Stimulated activated CD8-positive, alpha-beta memory T cell treated with anti-CD3 and anti-CD28 coated beads, Interleukin-12 subunit alpha, Interleukin-12 subunit beta, amount 100 ng/mL, for 1 hour (primary cell): Measurements from ENCODE around the gene CD300LF.

Experiments used
- DNase-seq: peaks from one replicate; pipeline ENCODE4 v3.0.0-alpha.2; 2020; ENCODE audit warnings: low read depth

CD300LF gene

GRCh38 chr17:74712756-74713155 is at the start of gene CD300LF:
CD300LF (minus strand) TSS chr17:74712923; CDS start chr17:74712866, 57 bp downstream.
- DNase-seq = no peak

- no peak for DNase-seq
Observed at GRCh38 chr17:74761931-74762330, 49.2 kb upstream of the CD300LF start.

DNA sequence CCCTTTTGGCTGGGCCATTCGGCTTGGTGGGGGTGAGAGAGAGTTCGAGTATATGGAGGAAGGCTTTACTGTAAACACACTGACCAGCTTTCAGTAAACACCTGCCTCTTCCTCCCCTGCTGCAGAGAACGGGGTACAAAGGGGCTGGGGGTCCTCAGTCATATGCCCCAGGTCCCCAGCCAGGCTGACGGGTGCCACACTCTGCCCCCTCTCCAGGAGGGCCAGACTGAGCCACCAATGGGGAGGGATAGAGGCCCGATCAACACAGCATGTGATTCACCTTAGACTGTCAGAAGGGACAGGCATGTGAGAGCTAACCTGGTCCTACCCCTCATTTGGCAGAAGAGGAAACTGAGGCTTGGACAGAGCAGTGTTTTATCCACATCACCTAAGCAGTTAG is 48.7 kb upstream of the CD300LF start:
- no peak for DNase-seq

DNA sequence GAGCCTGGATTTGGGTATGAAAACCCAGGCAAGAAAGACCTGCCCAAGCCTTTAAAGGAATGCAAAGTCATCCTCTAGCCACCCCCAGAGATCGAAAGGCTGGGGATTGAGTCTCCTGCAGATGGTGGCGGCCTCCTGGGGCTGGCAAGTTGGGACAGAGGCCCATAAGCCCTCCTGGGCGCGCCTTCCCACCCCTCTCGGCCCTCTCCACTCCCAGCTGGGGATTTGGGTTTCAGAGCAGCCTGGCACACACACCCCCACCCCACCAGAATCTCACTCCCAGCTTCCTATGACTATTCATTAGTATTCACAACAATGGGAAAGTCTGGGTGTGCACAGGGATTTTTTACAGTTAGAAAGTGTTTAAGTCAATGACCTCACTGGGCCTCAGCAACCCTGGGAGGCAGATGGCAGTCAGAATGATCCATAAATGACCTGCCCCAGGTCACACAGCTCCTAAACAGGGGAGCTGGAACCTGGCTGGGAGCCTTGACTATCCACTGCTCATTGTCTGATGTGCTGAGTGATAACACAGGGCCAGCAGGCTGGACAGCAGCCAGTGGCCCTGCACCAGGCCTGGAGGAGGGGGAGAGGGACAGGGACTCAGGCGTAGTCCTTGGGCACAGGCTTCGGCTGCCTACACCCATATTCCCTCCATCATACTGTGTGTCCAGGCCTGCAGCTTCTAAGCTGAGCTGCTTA is 47.8 kb upstream of the CD300LF start:
- DNase-seq = no peak

DNA sequence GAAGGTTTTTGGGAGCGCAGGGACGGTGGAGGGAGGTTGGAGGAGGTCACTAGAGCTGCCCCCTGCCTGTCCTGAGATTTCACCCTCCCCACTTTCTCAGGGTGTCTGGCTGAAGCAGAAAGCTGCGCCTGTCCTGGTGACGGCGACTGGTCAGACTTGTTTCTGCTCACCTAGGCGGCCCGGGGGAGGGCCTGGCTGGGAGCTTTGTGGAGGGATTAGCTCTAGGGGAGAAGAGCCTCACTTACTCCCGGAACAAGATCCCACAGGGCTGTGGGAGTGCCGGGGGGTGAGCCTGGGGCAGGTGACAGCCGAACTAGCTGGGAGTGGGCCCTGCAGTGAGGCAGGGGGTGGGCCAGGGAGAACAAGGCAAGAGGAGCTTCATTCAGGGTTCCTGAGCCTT is 47.2 kb upstream of the CD300LF start:
- no peak for DNase-seq

DNA sequence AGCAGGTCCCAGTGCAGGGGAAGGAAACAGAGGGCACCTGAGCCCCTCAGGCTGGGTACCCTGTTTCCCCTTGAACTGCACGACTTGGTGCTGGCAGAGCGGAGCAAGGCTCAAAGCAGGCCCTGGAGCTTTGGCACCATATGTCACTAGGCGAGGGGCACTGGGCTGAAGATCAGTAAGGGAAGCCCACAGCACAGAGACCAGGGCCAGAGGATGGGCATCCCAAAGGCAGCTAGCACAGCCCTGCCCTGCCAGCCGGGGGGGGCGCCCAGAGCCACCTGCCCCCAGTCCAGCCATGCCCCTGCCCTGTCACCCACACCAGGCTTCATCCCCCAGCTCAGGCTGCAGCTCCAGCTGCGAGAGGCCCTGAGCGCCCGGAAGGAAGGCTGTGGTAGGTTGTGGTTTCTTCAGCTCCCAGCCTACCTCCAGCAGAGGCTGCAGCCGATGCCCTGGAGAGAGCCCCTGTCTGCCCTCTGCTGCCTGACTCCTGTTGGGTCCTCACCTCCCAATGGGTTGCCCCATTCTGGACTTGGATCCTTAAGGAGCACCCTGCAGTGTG is 46.6 kb upstream of the CD300LF start:
- no peak for DNase-seq

DNA sequence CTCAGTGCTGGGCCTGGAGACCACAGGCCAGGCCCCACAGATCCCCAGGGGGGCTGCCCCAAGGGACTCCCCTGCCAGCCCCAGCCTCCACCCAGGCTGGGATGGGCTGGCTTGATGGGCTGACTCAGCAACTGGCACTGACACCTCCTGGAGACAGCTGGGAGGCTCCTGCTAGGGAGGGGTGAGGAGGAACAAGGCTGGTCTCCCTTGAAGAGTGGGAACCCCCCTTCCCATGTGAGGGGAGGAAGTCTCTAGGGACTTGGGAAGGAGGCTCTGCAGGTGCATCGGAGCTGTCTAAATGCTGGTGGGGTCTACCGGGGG is 46.1 kb upstream of the CD300LF start:
- no peak for DNase-seq

GRCh38 chr17:74757931-74758847 is 45.5 kb upstream of the CD300LF start:
- no peak for DNase-seq

GRCh38 chr17:74757502-74757901 is 44.8 kb upstream of the CD300LF start:
- DNase-seq = no peak

DNA sequence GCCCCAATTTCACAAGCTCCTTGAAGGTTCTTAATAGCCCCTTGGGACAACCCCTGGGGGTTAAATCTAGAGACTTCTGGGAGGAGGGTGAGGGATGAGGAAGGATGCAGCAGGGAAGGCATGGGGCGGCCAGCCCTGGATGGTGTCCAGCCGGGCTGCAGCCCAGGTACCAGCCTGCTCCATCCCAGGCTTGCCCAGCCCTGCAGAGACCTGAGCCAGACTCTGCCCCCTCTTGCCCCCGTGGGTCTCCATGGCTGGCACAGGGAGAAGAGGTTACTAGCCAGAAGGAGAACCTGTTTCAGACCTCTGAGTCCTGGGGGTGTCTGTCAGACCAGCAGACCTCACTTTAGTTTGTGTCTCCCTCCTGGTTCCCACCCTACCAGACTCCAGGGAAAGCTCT is 44.2 kb upstream of the CD300LF start:
- no peak for DNase-seq

- DNase-seq = no peak
Observed at GRCh38 chr17:74755533-74755932, 42.8 kb upstream of the CD300LF start.

GRCh38 chr17:74754832-74755231 is 42.1 kb upstream of the CD300LF start:
- no peak for DNase-seq

DNA sequence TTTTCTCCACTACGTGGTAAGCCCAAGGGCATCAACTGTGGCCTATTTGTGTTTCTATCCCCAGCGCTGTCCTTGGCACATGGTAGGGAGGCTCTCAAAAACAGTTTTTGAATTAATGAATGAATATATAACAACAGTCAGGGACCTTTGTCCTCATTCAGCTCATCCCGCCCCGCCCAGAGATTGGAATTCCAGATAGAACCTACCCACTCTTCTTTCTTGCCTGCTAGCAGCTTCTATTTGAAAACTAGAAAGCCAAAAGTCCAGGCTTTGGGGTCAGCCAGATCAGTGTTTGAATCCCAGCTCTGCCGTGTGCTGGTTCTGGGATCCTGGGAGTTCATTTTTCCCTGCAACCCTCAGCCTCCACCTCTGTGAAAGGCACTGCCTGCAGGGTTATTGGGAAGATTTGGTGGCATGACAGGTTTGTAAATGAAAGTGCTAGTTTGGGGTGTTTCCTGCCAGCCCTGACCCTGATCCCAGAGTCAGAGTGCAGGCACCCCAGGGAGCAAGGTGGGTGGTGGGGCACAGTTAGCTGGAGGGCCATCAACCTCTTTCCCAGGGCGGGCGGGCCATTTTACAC is 40.2 kb upstream of the CD300LF start:
- DNase-seq = no peak

DNA sequence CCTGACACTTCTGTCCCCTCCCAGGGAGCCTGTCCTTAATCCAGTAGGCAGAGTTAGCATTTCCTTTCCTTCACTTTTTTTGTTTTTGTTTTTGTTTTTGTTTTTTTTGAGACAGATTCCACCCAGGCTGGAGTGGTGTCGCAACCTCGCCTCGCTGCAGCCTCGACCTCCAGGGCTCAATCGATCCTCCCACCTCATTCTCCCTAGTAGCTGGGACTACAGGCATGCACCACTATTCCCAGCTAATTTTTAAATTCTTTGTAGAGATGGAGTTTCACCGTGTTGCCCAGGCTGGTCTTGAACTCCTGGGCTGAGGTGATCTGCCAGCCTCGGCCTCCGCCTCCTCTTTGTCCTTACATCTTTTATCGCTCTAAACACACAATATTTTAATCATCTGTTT is 39.7 kb upstream of the CD300LF start:
- no peak for DNase-seq

DNA sequence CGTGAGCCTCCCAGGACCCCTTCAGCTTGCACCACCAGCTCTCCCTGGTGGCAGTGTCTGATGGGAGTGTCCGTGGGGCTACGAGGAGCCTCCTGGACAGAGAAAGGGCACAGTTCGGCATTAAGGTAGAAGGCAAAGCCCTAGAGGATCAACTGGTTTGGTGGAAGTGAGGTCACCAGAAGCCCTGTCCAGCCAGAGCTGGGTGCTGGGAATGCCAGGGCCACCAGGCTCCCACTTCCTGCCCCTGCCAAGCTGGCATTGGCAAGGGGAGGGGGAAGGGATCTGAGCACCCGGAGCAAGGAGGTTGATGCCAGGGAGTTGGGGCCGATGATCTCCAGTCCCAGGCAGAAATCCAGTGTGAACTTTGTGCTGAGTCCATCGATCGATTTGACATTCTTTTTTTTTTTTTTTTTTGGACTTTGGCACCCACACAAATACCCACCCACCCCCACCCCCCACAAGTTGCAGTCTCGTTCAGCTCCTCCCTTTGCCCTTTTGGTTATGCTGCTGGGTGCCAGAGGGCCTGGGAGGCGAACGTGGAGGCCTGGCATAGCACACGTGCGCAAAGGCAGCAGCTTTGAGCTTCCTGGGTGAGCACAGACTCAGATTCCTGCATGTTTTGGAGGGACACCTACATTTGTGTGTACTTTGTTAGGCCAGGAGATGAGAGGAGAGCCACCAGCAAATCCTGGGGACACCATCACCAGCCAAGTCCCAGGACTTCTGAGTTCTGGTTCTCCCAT is 37.8 kb upstream of the CD300LF start:
- DNase-seq = no peak

DNA sequence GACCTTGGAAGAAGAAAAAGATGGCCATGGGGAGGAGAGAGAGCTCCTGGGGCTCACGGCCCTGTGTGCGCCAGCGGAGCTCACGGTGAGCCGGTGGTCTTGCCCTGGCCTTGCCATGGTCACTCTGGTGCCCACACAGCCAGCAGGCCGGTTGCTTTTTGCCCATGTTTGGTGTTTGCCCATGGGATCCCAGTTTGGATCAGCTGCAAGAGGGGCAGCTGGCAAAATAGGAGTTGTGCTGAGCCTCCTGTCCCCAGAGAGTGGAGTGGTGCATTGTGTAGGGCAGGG is 37.3 kb upstream of the CD300LF start:
- no peak for DNase-seq

- DNase-seq = no peak
Observed at GRCh38 chr17:74749279-74750038, 36.7 kb upstream of the CD300LF start.

- peak; percentile 85 for DNase-seq
Observed at GRCh38 chr17:74748529-74749278, 36.0 kb upstream of the CD300LF start, which contains the start of gene NHERF1. NHERF1 (plus strand) TSS chr17:74748628; CDS start chr17:74748847, 219 bp downstream.

DNA sequence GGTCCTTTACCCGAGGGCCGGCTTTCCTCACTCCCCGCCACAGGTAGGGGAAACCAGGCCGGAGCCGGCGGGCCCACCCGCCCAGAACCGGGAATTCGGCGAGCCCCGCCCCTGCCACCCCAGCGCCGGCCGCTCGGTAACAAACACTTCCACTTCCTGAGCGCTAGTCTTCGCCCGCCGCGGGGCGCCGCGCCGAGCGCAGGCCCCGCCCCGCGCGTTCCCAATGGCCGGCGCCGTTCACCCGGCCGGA is 35.5 kb upstream of the CD300LF start:
- DNase-seq = no peak

- no peak for DNase-seq
Observed at GRCh38 chr17:74746922-74747321, 34.2 kb upstream of the CD300LF start.

DNA sequence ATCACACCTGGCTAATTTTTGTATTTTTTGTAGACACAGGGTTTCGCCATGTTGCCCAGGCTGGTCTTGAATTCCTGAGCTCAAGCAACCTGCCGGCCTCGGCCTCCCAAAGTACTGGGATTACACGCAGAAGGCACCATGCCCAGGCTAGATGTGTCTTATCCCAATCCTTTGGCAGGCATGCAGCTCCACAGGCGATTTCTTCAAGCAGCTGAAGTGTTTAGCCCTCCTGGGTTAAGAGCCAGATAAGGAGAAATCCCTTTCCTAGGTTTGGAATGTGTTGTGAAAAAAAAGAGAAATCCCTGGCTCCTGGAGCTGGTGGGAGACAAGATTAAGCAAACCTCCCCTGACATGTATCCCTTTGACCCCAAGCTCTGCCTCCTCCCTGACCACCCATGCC is 33.7 kb upstream of the CD300LF start:
- no peak for DNase-seq
